GM23338 (cell line): Measurements from ENCODE around the gene MAP2K6.

Source experiments
- CREB1 ChIP-seq: fragments of 250-450 bp; sonication (Bioruptor Pico); IDR thresholded peaks from 2 replicates; pipeline ENCODE4 v1.5.0; 2020; ENCODE audit warnings: low read depth, mild to moderate bottlenecking, moderate library complexity
- CTCF ChIP-seq, 2 experiments: fragments of 200-600 bp in 1 of 2; sonication (generic) in 1 of 2; conservative IDR thresholded peaks; 2 replicates each; pipeline versions ENCODE4 v1.5.1 to v1.6.1; 2016 to 2017; ENCODE audit warnings: antibody characterized with exemption in 2 of 2, low read depth in 2 of 2, mild to moderate bottlenecking in 2 of 2, moderate library complexity in 1 of 2
- EZH2 ChIP-seq: fragments of 200-600 bp; sonication (generic); IDR thresholded peaks from one replicate; pipeline ENCODE4 v1.8.0; 2017; ENCODE audit warnings: antibody characterized with exemption, mild to moderate bottlenecking, low read depth; ENCODE audit not compliant: unreplicated experiment
- EZH2phosphoT487 ChIP-seq: fragments of 200-600 bp; sonication (generic); IDR thresholded peaks from one replicate; pipeline ENCODE4 v1.8.1; 2018; ENCODE audit warnings: antibody characterized with exemption; ENCODE audit not compliant: unreplicated experiment
- TF ChIP-seq, protein P1 (sequence below): IDR thresholded peaks from one replicate; pipeline ENCODE4 v1.6.1; 2018; ENCODE audit warnings: antibody characterized with exemption; ENCODE audit not compliant: unreplicated experiment

DNA sequence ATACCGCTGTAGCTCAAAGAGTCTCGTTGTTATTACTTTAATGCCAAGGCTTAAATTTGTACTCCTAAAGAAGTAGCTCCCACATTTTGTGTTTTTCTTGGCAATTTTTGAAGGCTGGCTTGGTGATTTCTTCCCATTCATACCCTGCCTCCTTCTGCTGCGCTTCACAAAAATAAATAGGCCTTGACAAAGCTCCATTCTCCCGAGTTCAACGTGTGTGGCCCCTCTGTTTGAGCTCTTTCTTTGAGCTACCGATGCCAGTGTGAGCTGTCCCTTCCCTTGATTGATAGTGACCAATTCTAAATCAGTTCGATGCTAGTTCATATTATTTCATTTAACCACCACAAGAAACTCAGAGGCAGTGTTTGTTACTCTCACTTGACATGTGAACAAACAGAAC is 96.8 kb downstream of the MAP2K6 start:
- TF ChIP-seq CTCF (conservative IDR thresholded peaks at IDR 0.05; ENCODE audit: low read depth in 2 of 2): no peak
- TF ChIP-seq EZH2phosphoT487: no peak
- no peak for TF ChIP-seq CREB1 (CRISPR knock-in tag)
- TF ChIP-seq, protein P1, sequence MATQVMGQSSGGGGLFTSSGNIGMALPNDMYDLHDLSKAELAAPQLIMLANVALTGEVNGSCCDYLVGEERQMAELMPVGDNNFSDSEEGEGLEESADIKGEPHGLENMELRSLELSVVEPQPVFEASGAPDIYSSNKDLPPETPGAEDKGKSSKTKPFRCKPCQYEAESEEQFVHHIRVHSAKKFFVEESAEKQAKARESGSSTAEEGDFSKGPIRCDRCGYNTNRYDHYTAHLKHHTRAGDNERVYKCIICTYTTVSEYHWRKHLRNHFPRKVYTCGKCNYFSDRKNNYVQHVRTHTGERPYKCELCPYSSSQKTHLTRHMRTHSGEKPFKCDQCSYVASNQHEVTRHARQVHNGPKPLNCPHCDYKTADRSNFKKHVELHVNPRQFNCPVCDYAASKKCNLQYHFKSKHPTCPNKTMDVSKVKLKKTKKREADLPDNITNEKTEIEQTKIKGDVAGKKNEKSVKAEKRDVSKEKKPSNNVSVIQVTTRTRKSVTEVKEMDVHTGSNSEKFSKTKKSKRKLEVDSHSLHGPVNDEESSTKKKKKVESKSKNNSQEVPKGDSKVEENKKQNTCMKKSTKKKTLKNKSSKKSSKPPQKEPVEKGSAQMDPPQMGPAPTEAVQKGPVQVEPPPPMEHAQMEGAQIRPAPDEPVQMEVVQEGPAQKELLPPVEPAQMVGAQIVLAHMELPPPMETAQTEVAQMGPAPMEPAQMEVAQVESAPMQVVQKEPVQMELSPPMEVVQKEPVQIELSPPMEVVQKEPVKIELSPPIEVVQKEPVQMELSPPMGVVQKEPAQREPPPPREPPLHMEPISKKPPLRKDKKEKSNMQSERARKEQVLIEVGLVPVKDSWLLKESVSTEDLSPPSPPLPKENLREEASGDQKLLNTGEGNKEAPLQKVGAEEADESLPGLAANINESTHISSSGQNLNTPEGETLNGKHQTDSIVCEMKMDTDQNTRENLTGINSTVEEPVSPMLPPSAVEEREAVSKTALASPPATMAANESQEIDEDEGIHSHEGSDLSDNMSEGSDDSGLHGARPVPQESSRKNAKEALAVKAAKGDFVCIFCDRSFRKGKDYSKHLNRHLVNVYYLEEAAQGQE: no peak
- TF ChIP-seq EZH2: no peak
